Lower leg skin (tissue), 3 donors: ENCODE results near the gene DHRS4L2.
"Not testable (repeated sequence)": the region's sequence is repeated elsewhere in the genome, so short reads cannot be mapped to it uniquely, and the experiment has no call there.

ENCODE experiments used
- POLR2A ChIP-seq, 2 donors: fragments of 450-650 bp; IDR thresholded peaks; one replicate each; pipeline ENCODE4 v1.6.1; 2016 to 2017; ENCODE audit warnings: antibody characterized with exemption in 2 of 2, mild to moderate bottlenecking in 1 of 2, moderate library complexity in 1 of 2
- TF ChIP-seq, protein P1 (sequence below), 3 donors: fragments of 450-650 bp; IDR thresholded peaks; one replicate each; pipeline ENCODE4 v1.5.1; 2016; ENCODE audit warnings: antibody characterized with exemption in 3 of 3, mild to moderate bottlenecking in 3 of 3, moderate library complexity in 2 of 3

GRCh38 chr14:23949069-23949468 lies 39.7 kb upstream of the DHRS4L2 start:
- not testable (repeated sequence) for TF ChIP-seq POLR2A (IDR thresholded peaks at IDR 0.05)
- TF ChIP-seq, protein P1, sequence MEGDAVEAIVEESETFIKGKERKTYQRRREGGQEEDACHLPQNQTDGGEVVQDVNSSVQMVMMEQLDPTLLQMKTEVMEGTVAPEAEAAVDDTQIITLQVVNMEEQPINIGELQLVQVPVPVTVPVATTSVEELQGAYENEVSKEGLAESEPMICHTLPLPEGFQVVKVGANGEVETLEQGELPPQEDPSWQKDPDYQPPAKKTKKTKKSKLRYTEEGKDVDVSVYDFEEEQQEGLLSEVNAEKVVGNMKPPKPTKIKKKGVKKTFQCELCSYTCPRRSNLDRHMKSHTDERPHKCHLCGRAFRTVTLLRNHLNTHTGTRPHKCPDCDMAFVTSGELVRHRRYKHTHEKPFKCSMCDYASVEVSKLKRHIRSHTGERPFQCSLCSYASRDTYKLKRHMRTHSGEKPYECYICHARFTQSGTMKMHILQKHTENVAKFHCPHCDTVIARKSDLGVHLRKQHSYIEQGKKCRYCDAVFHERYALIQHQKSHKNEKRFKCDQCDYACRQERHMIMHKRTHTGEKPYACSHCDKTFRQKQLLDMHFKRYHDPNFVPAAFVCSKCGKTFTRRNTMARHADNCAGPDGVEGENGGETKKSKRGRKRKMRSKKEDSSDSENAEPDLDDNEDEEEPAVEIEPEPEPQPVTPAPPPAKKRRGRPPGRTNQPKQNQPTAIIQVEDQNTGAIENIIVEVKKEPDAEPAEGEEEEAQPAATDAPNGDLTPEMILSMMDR (IDR thresholded peaks at IDR 0.05): not testable (repeated sequence)
